IPS-NIHi7 (cell line): ENCODE measurements around the gene CREBL2.
"Not testable (repeated sequence)": the region's sequence is repeated elsewhere in the genome, so short reads cannot be mapped to it uniquely, and the experiment has no call there.

ENCODE experiments used
- DNase-seq: peaks from one replicate; pipeline ENCODE4 v3.0.0; 2012; ENCODE audit warnings: mixed read lengths; ENCODE audit errors: extremely low spot score

Gene CREBL2

GRCh38 chr12:12635651-12636050 is 24.0 kb downstream of the CREBL2 start:
- DNase-seq = no peak

DNA sequence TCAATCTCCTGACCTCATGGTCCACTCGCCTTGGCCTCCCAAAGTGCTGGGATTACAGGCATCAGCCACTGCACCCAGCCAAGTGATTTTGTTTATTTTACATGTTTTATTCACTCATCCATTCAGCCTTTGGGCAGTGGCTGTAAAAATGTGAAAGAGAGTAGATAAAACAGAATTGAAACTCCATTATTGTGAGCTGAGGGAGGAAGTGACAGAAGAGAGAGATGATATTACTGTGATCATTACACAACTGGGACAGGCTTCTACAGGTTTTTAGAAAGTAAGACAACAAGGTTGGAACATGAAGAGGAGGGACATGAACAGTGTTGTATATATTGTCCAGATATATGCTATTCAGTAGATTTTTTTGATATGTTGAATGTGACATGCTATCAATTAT is 25.0 kb downstream of the CREBL2 start:
- DNase-seq = no peak

- DNase-seq = not testable (repeated sequence)
Observed at GRCh38 chr12:12639995-12640394, 28.3 kb downstream of the CREBL2 start.

DNA sequence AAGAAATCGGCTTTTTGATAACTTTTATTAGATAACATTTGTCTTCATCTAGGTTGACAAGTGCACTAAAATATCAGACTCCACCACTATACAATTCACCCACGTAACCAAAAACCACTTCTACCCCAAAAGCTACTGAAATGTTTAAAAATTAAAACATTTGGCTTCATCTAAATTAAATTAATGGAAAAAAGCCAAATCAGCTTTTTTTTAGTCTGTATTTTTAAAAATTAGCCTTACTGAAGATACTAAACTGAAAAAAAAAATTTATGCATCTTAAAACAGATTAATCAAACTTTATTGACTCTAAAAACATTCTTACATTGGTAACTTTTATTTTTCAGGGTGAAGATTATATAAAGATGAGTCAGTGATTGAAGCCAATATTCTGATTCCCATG is 30.0 kb downstream of the CREBL2 start:
- DNase-seq = no peak

- DNase-seq = no peak
Observed at GRCh38 chr12:12642916-12643315, 31.2 kb downstream of the CREBL2 start.

- peak; percentile 65 for DNase-seq
Observed at GRCh38 chr12:12645485-12645884, 33.8 kb downstream of the CREBL2 start.

DNA sequence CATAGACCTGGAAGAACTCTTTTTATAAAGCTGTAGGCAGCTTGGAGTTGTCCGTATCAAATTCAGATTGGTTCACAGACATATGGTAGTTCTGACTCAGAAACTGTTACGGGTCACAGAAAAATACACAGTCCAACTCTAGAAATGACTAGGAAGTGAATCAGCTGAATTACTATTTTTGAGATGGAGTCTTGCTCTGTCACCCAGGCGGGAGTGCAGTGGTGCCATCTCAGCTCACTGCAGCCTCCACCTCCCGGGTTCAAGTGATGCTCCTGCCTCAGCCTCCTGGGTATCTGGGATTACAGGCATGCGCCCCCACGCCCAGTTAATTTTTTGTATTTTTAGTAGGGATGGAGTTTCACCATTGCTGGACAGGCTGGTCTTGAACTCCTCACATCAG is 34.3 kb downstream of the CREBL2 start:
- DNase-seq = not testable (repeated sequence)

- DNase-seq = no peak
Observed at GRCh38 chr12:12646483-12647072, 34.9 kb downstream of the CREBL2 start.

- no peak for DNase-seq
Observed at GRCh38 chr12:12648284-12648683, 36.6 kb downstream of the CREBL2 start.

DNA sequence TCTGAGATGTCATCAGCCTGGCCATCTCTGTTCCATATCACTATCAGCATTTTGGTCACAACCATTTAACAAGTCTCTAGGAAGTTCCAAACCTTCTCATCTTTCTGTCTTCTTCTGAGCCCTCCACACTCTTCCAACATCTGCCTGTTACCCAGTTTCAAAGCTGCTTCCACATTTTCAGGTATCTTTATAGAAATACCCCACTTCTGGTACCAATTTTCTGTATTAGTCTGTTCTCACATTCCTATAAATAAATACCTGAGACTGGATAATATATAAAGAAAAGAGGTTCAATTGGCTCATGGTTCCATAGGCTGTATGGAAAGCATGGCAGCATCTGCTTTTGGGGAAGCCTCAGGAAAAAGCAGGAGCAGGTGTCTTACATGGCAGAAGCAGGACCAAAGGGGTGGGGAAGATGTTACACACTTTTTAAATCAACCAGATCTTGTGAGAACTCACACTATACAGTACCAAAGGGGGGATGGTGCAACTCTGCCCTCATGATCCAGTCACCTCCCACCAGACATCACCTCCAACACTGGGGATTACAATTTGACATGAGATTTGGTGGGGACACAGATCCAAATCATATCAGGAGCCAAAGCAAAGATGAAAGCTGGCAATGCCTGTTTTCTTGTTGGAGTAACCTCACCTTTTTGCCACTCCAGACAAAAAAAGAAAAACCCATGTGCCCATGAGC is 37.4 kb downstream of the CREBL2 start:
- DNase-seq = no peak

DNA sequence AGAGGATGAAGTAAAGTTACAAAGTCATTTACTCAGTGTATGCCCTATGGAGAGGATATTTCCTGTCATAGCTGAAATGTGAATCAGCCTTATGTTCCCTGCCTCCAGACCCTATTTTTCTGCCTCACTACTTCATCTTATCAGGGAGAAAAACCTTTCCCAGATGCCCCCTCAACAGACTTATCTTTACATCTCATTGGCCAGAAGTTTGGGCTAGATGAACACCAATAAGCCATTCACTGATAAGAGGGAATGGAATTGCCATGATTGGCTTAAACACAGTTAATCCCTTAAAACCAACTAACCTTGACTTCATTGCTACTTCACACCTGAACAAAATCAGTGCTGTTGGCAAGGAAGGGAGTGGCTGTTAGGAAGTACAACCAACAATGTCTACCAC is 40.1 kb downstream of the CREBL2 start:
- no peak for DNase-seq

- DNase-seq = not testable (repeated sequence)
Observed at GRCh38 chr12:12652704-12653103, 41.0 kb downstream of the CREBL2 start.

DNA sequence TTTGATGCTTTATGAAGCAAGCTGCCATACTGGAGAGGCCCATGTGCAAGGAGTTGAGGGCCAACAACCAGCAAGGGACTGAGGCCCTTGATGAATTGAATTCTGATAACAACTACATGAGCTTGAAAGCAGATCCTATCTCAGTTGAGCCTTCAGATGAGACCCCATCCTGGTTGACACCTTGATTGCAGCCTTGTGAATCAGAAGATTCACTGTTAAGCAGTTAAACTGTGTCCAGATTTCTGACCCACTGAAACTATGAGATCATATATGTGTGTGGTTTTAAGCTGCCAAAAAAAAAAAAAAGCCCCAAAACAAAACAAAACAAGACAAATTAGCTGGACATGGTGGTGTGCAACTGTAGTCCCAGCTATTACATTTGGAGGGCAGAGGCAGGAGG is 42.2 kb downstream of the CREBL2 start:
- DNase-seq = no peak

DNA sequence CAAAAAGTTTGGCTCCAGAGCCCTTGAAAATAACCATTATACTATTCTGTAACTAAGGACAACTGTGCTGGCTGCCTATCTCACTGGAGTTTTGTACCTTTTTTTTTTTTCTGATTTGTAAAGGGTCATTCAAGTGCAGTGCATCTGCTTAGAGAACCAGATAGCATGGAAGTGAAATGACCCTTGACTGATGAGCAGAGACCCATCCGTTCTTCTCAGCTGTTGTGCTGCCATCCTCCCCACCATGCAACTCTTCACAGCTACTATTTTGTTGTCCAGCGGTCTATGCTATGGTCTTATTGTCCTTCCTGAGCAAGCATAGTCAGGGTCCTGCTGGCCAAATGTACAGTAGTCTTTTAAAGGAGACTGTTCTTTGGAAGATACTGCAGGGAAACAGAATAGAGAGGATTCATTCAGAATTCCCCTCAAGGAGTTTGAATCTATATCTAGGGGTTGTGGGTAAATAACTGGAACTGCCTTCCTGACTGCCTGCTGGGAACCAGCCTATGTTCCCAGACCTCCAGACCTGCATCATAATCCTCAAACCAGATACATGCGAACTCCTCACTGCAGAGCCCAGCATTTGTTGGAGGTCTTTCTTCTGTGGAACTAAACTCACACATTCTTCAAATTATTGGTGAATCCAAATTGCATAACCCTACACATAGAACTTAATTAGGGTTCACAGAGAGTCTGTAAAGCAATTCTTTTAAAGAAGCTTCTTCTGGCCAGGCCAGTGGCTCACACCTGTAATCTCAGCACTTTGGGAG is 43.2 kb downstream of the CREBL2 start:
- no peak for DNase-seq

DNA sequence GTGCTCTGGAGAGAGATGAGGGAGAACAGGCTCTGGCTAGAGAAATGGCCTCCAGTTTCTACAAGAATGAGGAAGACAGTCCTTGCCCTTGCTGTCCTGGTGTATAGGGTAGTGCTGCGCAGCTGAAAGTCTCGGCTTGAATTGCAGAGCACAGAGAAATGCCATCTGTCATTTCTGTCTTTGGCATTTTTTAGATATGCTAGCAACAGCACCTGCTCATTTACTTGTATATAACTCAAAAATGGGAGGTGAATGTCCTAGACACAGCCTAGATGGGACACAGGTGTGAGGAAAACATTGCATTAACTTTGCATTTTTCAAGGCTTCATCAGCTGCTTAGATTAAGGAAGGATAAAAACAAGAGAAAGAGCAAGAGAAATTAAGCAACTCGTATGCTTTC is 48.5 kb downstream of the CREBL2 start:
- no peak for DNase-seq

DNA sequence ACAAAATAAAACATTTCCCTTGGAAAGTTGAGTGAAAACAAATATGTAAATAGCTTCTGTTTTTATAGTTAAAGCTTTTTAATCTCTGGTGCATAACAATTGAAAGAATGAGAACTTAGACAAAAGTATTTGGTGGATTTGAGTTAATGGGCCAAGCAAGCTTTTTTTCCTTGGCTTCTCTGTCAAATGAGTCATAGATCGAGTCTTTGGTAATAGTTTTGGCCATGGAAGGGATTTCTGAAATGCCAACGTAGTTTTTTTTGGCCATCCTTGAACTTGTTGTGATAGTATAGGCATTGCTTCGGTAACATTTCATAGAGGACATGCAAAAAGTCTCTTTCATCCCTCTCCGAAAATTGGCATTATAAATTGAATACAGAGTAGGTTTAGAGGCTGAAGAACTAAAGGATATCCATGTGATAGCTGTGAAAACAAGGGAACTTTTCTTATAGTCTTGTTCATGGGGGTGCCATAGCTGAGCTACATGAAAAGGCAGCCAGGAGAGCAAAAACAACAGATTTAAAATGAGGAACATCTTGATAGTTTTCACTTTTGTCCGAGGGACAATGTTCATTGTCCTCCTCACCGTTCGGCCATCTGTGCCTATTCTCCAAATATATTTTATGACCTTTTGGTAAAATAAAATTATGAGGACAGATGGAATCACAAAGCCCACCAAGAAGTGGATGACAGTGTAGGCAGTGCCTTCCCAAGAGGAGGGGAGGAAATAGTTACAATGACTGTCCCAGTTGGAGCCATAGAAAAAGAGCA is 49.6 kb downstream of the CREBL2 start:
- DNase-seq = no peak

GRCh38 chr12:12663644-12664294 is 52.1 kb downstream of the CREBL2 start:
- DNase-seq = no peak

DNA sequence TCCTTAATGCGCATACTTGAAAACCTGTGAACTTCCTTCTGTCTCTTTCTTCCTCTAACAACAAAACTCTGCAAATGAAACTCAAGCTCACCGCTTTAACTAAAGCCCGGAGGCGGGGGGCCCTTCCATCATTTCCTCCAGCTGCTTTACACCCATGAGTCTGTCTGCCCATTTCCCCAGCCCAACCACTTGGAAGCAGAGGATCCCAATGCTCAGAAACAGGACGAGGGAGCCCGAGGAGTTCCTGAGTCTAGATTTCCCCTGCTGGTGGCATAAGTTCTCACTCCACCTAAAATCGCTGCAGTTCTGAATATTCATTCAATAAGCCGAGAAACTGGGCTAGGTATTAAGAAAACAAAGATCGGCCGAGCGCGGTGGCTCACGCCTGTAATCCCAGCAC is 53.5 kb downstream of the CREBL2 start:
- DNase-seq = peak; percentile 57

DNA sequence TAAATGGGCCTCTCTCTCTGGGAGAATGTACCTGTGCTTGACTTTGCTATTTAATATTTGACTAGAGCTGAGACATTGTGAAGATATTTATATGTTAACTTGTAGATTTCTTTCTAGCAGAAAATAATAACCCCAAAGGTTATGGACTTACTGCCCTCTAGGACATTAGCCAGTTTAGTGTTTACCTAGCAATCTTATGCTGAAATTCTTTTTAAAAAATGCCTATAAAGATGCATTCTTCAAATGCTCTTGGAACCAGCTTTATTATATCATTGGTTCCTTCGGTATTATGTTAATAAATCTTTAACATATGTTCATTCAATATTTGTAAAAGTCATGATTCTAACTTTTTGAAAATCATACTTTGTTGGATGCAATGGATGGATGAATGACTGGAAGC is 56.3 kb downstream of the CREBL2 start:
- no peak for DNase-seq

DNA sequence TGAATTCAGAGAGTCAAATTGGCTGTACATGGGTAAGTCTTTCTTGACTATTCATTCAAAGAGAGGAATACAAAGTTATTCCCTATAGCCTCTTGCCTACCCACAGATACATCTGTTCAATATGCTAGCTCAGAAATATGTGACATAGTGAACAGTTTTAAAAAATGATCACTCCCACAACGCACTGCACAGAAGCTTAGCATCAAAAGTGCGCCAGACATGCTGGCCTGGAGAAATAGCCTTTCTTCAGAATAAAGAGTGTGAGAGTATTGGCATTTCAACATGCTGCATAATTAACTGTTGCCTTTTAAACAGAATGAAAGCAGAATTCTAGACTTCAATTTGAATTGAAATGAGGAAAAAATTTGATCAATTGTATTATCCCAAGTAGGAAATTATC is 57.3 kb downstream of the CREBL2 start:
- DNase-seq = no peak

- DNase-seq = no peak
Observed at GRCh38 chr12:12671850-12672660, 60.4 kb downstream of the CREBL2 start.
